GM19099 (cell line): ENCODE results near the gene VWA8.

Experiments used
- POLR2A ChIP-seq: IDR thresholded peaks from 3 replicates; pipeline ENCODE4 v1.6.1; 2011; ENCODE audit warnings: low read depth; ENCODE audit not compliant: insufficient read length; ENCODE audit errors: extremely low read depth

The VWA8 gene

GRCh38 chr13:41645331-41645730, 315.6 kb downstream of the VWA8 start:
- TF ChIP-seq POLR2A = no peak

- no peak for TF ChIP-seq POLR2A
Observed at GRCh38 chr13:41644742-41645141, 316.2 kb downstream of the VWA8 start.

GRCh38 chr13:41643507-41643906, 317.4 kb downstream of the VWA8 start:
- TF ChIP-seq POLR2A = no peak

GRCh38 chr13:41641961-41642360, 318.9 kb downstream of the VWA8 start:
- no peak for TF ChIP-seq POLR2A

- TF ChIP-seq POLR2A = no peak
Observed at GRCh38 chr13:41641429-41641828, 319.5 kb downstream of the VWA8 start.

- no peak for TF ChIP-seq POLR2A
Observed at GRCh38 chr13:41639955-41640780, 320.7 kb downstream of the VWA8 start.

- no peak for TF ChIP-seq POLR2A
Observed at GRCh38 chr13:41639237-41639904, 321.5 kb downstream of the VWA8 start.

GRCh38 chr13:41637586-41637985, 323.3 kb downstream of the VWA8 start:
- TF ChIP-seq POLR2A = no peak

- no peak for TF ChIP-seq POLR2A
Observed at GRCh38 chr13:41634407-41634806, 326.5 kb downstream of the VWA8 start.

GRCh38 chr13:41633776-41634175, 327.1 kb downstream of the VWA8 start:
- TF ChIP-seq POLR2A = no peak

- TF ChIP-seq POLR2A = no peak
Observed at GRCh38 chr13:41631296-41631965, 329.5 kb downstream of the VWA8 start.

GRCh38 chr13:41627425-41627824, 333.5 kb downstream of the VWA8 start:
- no peak for TF ChIP-seq POLR2A

- no peak for TF ChIP-seq POLR2A
Observed at GRCh38 chr13:41624041-41624440, 336.9 kb downstream of the VWA8 start.

GRCh38 chr13:41622432-41623429, 338.2 kb downstream of the VWA8 start:
- TF ChIP-seq POLR2A = no peak
